NCI-H1694 treated with DMSO at 0.1 percent for 48 hours (cell line): ENCODE data around the gene SMAD4.
A peak's percentile ranks its signal among the peaks of the same experiment; 100 is the strongest.
"Not testable (repeated sequence)": the region's sequence is repeated elsewhere in the genome, so short reads cannot be mapped to it uniquely, and the experiment has no call there.

Experiments
- DNase-seq: peaks from one replicate; lab custom pipeline; 2025; lab: John Stamatoyannopoulos, UW

SMAD4 gene

DNA sequence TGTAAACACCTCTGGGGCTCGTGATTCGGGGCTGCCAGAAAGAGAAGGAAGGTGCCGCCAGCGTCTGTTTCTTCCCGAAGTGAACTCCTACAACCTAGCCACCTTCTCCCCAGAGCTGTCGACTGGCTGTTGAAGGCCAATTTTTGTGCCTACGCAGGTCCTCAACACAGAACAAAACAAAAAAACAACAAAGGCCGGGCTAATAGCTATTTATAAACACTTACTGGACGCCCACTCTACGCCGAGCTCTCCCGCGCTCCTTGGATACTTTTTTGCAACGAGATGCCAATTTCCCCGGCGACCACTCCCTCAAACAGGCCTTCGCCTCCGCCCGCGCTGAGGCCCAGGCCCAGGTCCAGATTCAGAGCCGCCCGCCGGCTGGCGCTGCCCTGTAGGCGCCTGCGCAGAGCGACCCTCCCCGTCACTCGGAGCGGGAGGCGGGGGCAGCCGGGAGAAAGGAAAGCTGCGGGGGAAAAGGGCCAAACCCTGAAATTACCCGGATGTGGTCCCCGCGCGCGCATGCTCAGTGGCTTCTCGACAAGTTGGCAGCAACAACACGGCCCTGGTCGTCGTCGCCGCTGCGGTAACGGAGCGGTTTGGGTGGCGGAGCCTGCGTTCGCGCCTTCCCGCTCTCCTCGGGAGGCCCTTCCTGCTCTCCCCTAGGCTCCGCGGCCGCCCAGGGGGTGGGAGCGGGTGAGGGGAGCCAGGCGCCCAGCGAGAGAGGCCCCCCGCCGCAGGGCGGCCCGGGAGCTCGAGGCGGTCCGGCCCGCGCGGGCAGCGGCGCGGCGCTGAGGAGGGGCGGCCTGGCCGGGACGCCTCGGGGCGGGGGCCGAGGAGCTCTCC is at the start of gene SMAD4:
Gene SMAD4 (plus strand): TSS at position 520 of the 843 bp plus-strand sequence. CDS start 16,834 bp downstream, outside the sequence.
- DNase-seq = peak; percentile 82

DNA sequence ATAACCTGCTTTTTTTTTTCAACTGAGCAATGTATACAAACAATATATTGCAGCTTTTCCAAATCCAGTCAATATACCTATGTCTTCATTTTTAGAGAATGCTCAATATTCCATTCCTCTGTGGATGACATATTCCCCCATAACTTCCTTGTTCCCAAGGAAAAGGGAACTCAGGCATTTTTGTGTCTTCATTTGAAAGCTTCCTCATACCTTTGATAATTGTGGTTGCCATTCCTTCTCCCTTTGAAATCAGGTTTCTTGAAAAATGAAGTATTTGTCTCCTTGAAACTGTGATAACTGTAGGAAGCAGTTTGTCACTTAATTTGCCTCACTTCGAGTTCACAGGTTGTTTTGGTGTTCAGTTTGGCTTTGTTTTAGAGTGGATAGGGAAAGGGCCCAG is 48.6 kb upstream of the SMAD4 start:
- DNase-seq = no peak

DNA sequence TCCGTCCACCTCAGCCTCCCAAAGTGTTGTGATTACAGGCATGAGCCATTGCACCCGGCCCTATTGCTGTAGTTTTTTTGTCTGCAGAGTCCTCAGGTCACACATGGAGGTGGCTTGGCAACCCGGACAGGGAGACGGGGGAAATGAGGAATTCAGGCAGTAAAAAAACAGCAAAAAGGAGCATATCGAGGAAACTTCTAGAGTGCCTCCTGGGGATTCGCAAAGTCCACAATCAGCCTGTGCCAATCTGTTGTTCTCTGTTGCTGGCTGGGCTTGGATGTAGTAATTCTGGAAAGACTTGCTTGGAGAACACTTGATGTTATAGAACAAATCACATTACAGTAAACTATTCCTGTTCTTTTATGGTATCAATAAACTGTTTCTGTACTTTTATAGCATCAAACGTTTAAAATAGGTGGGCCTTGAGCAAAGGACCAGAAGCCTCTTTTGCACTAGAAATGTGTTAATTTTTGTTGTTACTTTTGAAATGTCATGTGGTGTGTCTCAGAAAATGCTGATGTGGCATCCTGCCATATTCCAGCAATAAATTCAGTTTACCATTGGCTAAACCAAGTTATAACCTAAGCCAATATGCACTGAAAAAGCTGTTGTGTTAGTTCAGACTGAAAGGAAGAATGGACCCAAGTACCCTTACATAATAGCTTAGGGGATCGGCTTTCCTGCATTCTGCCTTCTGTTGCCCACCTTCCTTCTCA is 47.8 kb upstream of the SMAD4 start:
- no peak for DNase-seq

DNA sequence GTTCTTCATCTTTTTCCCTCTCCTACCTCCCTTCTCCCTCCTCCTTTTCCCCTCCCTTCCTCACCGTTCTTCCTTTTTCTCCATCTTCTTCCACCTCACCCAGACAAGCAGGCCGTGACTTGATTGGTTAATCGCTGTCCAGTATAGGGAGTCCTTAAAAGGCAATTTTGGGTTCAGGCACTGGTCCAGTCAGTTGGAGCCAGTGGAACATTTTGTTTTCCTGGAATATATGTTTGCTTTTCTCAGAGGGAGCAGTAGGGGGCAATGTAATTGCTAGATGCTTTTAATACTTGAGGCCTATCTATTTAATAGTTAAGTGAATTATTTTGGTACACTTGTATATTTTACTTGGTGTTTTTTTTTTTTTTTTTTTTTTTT is 47.2 kb upstream of the SMAD4 start:
- no peak for DNase-seq

DNA sequence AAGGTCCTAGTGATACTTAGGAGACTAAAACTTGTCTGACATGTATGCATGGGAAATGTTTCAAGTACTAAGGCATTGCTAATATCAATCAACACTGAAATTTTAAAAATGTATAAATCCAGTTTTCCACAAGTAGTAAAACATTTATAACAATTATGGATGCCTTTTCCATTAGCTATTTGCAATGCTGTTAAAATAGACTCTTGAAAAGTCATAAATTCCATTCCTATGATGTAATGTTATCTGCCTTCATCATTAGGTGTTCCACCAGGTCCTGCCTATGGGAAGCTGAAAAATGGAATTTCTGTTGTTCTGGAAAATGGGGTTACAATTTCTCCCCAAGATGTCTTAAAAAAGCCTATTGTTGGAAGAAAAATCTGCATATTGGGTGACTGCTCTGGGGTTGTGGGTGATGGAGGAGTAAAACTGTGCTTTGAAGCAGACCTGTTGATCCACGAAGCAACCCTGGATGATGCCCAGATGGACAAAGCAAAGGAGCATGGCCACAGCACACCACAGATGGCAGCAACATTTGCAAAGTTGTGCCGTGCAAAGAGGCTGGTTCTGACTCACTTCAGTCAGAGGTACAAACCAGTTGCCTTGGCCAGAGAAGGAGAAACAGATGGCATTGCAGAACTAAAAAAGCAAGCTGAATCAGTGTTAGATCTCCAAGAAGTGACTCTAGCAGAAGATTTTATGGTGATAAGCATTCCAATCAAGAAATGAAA is 43.5 kb upstream of the SMAD4 start:
- DNase-seq = no peak

DNA sequence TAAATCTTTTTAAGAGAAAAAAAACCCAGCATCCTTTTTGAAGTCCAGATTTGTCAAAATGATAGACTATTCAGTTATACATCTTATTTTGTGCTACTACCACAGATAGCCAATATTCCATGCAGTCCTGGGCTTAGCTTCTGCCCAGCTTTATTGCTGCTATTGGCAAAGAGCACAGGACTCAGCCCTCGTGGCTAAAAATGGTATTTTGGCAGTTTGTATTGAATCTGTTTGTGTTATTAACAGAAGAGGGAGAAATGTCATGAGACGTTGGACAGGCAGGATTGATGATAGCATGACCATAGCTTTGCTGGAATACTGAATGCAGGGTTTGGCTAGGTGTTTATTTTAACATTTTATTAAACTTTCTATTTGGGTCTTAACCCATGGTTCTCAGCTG is 42.8 kb upstream of the SMAD4 start:
- DNase-seq = no peak

DNA sequence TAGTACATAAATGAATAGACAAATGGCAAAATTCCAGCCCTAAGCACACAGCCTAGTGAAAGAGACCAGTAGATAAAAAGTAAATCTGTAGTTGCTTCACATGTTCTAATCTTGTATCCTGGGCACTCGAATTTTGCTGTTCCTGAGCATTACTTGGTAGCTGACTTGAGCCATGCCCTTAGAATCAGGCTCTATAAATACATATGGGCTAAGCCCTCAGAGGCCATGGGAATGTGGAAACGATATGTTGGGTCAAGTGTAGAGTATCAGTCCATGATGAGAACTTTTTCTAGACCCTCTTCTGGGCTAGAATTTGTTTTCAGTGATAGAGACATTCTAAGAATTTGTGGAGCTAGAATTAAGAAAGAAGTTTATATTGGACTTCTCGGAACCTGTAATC is 40.3 kb upstream of the SMAD4 start:
- DNase-seq = no peak

DNA sequence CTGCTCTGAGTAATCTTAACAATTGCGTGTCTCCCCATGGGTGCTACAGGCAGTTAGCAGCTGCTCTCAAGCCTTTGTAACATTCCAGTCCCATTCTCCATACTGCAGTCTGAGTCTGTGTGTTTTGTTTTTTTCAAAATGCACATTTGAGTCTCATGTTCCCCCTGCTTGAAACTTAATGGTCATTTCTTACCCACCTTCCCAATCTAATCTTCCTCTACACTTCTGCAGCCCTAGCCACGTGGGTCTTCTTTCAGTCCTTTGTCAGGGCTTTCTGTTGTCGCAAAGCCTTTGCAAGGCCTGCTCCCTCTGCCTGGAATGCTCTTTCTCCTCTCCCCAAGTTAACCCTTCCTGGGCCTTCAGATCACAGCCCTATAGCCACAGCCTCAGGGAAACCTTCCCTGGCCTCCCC is 37.7 kb upstream of the SMAD4 start:
- DNase-seq = no peak

DNA sequence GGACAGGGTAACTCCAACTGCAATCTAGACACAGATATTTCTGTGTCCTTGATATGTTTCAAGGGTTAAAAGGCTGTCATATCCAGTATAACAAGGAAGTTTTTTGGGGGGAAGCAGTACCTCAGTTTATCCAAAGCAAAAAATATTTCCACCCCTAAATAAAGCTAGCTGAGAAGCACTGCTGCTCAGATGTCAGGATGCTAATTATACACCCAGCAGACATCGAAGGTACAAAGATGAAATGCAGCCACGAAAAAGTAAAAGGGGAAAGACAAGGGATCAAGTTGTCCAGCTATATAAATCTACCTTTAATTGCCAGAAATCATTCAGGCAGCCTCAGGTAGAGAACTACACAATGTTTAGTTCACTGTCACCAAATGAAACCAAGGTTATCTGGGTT is 36.0 kb upstream of the SMAD4 start:
- DNase-seq = no peak

DNA sequence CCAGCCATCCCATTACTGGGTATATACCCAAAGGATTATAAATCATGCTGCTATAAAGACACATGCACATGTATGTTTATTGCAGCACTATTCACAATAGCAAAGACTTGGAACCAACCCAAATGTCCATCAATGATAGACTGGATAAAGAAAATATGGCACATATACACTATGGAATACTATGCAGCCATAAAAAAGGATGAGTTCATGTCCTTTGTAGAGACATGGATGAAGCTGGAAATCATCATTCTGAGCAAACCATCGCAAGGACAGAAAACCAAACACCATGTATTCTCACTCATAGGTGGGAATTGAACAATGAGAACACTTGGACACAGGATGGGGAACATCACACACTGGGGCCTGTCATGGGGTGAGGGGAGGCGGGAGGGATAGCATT is 26.8 kb upstream of the SMAD4 start:
- not testable (repeated sequence) for DNase-seq

DNA sequence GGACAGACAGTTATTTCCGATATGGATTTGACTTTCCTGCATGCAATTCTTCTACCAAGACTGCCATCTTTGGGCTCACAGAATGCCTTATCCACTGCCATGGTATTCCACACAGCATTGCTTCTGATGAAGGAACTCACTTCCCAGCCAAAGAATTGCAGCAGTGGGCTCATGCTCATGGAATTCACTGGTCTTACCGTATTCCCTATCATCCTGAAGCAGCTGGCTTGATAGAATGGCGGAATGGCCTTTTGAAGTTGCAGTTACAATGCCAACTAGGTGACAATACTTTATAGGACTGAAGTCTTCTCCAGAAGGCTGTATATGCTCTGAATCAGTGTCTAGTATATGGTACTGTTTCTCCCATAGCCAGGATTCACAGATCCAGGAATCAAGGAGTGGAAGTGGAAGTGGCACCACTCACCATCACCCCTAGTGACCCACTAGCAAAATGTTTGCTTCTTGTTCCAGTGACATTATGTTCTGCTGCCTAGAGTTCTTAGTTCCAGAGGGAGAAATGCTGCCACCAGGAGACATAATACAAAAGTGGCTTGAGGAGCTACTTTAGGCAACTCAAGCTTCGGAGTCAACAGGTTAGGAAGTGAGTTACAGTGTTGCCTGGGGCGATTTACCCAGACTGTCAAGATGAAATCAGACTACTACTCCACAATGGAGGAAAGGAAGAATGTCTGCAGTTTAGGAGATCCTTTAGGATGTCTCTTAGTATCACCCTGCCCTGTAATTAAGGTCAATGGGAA is 23.8 kb upstream of the SMAD4 start:
- DNase-seq = no peak

DNA sequence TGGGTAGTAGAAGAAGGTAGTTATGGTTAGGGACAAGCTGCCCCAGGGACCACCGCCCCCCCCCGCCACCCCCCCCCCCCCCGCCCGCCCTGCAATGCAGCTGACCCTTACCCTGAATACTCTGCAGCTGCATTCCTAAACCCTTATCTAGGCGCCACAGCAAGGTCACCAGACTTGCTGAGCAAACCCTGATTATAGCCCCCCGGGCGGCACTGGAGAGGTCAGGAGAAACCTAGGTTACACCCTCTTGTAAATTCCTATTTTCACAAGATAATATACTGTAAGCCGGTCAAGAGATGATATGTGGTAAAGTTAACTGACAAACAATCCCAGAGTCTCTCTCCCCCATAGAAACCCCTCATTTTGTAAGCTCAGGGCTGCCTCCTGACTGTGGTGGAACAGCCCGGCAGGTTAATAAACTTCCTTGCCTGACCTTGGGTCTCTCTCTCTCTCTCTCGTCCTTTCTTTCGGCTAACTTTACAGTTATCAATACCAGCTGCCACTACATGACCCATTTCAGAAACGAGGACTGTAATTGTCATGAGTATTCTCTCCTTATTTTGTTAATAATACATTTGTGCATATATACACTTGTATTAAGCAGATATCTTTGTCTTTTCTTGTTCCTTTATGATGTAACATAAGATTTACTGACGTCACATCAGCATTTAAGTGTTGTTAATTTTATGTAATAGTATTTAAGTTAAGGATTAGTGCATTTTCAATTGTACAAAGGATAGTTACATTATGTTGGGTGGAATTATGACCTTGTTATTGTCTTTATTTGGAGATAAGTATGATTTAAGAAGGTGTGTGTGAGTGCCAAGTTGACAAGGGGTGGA is 22.8 kb upstream of the SMAD4 start:
- no peak for DNase-seq

DNA sequence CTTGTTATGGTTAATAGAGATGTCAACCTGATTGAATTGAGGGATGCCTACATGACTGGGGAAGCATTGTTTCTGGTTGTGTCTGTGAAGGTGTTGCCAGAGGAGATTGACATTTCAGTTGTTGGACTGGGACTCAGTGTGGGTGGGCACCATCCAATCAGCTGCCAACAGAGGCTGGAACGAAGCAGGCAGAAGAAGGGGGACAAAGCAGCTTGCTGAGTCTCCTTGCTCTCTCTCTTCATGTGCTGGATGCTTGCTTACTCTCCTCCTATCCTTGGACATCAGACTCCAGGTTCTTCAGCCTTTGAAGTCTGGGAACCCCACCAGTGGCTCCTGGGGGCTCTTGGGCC is 22.2 kb upstream of the SMAD4 start:
- no peak for DNase-seq

DNA sequence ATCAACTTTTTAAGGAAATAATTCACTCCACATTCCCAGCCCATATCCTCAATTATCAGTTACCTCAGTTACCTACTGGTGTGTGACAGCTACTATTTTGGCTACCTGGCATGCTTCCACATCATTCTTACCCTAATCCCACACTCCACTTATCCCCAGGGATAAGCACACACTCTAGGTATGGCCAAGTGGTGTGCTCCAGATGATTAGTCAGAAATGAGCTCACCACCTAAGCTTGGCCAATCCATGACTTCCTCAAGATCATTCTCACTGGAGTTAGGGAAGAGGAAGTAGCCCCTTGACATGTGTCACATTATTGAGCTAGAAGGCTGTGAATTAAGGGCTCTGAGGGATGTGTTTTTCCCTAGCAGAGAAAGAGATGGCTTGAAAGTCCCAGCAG is 20.9 kb upstream of the SMAD4 start:
- no peak for DNase-seq

DNA sequence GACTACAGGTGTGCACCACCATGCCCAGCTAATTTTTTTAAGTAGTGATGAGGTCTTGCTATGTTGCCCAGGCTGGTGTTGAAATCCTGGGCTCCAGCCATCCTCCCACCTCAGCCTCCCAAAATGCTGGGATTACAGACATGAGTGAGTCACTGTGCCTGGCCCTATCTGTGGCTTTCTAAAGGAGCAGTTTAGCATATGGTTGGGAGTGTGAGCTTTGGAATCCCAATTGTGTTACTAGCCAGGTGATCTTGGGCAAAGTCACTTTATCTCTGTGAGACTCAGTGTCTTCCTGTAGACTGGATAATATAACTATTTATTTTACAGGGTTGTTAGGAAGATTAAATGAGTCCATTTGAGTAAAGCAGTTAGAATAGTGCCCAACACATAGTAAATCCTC is 19.8 kb upstream of the SMAD4 start:
- no peak for DNase-seq

DNA sequence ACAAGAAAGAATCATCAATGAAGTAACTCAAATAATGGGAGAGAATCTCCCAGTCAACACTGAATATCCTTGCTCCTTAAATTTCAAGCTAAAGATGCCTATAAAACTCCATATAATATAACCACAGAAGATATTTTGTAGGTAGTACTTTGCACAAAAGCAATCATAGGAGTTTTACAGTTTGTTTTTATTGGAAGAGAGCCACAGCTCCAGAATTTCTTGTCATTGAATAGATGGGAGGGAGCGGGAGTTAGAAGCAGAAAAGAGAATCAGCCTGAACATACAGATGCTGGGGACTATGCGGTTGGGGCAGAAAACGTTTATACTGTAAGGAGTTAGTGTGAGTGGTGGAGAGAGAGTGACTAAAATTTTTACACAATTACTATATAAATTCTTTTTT is 18.3 kb upstream of the SMAD4 start:
- DNase-seq = no peak

DNA sequence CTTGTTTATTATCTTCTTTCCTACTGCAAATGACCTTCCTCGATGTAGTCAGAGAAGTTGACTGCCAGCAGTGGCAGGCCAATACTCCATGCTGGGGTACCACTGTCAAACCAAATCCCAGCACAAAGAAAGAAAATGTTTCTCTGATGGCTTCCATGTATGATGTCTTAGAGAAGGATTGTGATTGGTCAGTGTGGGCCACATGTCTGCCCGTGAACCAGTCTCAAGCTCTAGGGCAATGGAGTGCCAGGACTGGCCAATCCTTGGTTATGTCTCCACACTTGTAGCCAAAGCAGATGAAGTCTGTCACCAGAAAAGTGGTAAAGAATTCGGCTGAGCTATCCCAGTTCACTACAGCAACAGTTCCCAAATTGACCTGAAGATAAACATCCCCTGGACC is 17.6 kb upstream of the SMAD4 start:
- no peak for DNase-seq

DNA sequence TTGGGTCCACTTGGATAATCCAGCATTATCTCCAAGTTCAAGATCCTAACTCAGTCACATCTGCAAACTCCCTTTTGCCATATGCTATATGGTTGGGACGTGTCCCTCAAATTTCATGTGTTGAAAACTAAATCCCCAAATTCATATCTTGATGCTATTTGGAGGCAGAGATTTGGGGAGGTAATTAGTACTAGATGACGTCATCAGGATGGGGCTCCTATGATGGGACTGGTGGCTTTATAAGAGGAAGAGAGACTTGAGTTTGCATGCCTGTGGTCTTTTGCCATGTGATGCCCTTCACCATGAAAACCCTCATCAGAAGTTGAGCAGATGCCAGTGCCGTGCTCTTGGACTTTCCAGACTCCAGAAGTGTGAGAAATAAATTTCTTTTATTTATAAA is 16.8 kb upstream of the SMAD4 start:
- DNase-seq = no peak

DNA sequence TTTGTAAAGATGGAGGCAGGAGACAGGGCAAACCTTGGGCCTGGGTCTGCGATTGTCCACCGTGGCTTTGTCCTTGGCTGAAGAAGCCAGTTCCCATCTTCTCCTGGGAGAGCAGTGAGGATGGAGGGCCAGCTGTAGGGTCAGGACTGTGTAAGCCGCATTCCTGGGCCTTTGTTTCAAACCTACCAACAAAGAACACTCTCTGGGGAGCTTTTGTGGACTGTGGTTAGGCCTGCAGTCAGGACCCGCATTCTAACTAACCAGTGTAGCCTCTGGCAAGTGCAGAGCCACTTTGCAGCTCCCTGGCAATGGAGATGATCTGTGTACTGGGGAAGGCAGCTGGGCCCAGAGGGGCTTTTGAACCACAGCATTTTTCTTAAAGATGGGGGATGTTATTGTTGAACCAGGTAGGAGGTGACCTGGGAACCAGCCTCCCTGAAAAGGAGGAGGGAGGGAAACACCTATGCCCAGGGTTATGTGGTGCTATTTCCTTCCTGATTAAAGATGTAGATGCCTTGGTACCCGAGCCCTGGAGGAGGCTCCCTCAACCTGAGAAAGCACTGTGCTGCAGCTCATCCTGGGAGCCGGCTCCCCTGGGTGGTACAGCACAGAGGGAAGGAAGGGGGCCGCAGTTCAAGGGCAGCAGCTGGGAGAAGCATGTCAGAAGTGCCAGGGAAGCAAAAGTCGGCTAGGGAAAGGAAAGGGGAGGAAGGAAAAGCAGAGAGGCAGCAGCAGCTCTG is 12.7 kb upstream of the SMAD4 start:
- DNase-seq = no peak

DNA sequence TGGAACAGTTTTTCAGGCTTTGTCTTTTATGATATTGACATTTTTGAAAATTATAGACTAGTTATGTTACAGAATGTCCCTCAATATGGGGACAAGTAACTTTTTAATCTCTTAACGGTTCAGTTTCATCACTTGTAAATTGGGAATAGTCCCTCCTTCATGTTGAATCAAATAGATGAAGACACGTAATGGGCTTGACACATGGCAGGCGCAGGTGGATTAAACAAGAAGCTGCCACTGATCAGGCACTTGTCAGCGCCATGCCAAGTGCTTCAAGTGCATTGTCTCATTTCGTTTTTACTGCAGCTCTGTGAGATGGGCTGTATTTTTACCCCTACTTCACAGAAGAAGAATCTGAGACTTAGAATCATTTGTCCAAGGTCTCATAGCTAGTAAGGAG is 9.5 kb upstream of the SMAD4 start:
- no peak for DNase-seq
